NT2/D1 (cell line): ENCODE measurements around the gene APMAP.

Experiments
- SUZ12 ChIP-seq: IDR thresholded peaks from 2 replicates; pipeline ENCODE4 v1.6.1; 2011; ENCODE audit not compliant: insufficient read length, insufficient read depth; ENCODE audit errors: extremely low read depth
- YY1 ChIP-seq: IDR thresholded peaks from 2 replicates; pipeline ENCODE4 v1.6.1; 2011; ENCODE audit not compliant: insufficient read length, insufficient read depth
- ZNF274 ChIP-seq: IDR thresholded peaks from 2 replicates; pipeline ENCODE4 v1.6.1; 2011; ENCODE audit warnings: mild to moderate bottlenecking, low read depth, low read length

DNA sequence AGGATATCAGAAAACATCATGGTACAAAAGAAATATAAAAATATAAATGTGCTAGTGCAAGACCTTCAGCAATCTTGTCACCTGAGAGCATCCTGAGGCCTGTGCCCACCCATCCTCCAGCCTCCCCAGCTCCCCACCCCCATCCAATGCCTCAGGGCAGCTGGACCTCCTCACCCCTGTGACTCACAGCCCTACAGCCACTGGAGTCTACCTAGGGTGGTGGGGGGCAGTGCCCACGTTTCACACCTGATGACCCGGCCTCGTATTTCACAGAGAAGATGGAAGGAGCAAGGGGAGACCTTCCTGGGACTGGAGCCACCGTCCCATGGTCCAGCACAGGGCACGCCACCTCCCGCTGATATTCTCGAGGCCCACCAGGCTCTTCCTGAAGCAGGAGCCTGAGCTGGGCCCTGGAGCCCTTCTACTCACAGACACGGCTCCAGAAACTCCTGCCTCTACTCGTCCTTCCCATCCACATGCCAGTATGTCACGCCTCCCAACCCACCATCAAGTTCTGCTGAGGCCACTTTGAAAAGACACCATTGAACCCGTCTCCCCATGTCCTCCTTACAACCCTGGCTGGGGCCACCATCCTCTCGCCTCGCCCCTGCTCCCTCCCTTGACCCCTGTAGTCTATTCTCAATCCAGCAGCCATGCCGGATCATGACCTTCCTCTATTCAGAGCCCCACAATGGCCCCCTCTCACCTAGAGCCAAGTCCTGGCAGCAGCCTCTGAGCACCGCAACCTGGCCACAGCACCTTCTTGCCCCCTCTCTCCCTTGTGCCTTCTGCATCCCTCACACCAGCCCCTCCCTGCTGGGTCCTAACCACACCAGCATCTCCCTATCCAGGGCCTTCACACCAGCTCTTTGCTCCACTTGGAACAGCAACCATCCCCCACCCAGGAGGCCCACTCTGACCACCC is 13.3 kb downstream of the APMAP start:
- TF ChIP-seq ZNF274 = no peak
- TF ChIP-seq SUZ12 = no peak
- no peak for TF ChIP-seq YY1
